K562 (cell line): Measurements from ENCODE around the gene NOA1. TPM values are rescaled to one million over a fixed set of nuclear protein-coding genes. Genes with fewer than 3 reads are reported as not detected.

Experiments
- ATAC-seq: fragments of 200-7000 bp; cut with Tn5 transposase; 3 replicates; pipeline ENCODE4 v1.9.1; 2020; ENCODE audit warnings: moderate library complexity
- BruUV-seq: library from RNA; stranded (reverse); fragments of 400-500 nt; replicated peaks from 2 replicates; lab custom pipeline; 2021; lab: Mats Ljungman, UMichigan
- CTCF ChIA-PET: fragments of 300-600 bp; formaldehyde crosslinking; extraction: SDS; loops from one replicate; lab custom pipeline; 2021; ENCODE audit warnings: low intra/inter-chr PET ratio; lab: Yijun Ruan, JAX
- POLR2A ChIA-PET: fragments of 300-600, 350-650 bp; sonication (Branson Sonifier 250); formaldehyde crosslinking; extraction: SDS; loops from one replicate; lab custom pipeline; 2021; ENCODE audit warnings: antibody characterized with exemption, inconsistent platforms; lab: Yijun Ruan, JAX
- DNase-seq, 4 experiments: peaks; one replicate each; pipeline versions ENCODE4 v3.0.0 to v3.0.0-alpha.2; 2011 to 2018; ENCODE audit warnings: low spot score in 3 of 4, mixed read lengths in 3 of 4; ENCODE audit errors: extremely low read depth in 1 of 4
- FAIRE-seq: peaks from 2 replicates; lab custom pipeline; 2011; peaks lifted over from hg19 to GRCh38; lab: Jason Lieb, UNC
- H2AFZ ChIP-seq: 2 replicates; pipeline ENCODE4 v1.6.0; 2011; ENCODE audit warnings: low read depth, low read length, control low read depth, inconsistent platforms
- H3K27ac ChIP-seq: fragments of 200-600 bp; 3 replicates; pipeline ENCODE4 v1.8.0; 2011; ENCODE audit warnings: low read depth, mild to moderate bottlenecking, control low read depth, inconsistent platforms, low read length, moderate library complexity, mixed read lengths; ENCODE audit errors: extremely low read depth
- H3K27me3 ChIP-seq, 2 experiments: fragments of 300-600 bp in 1 of 2; 2 replicates in 1 of 2; 3 replicates in 1 of 2; pipeline versions ENCODE4 v1.6.0 to v1.8.0; 2011; ENCODE audit warnings: inconsistent platforms in 2 of 2, low read length in 2 of 2, mild to moderate bottlenecking in 1 of 2, mixed read lengths in 1 of 2, moderate library complexity in 1 of 2; ENCODE audit not compliant: control insufficient read depth in 2 of 2, insufficient read depth in 2 of 2
- H3K36me3 ChIP-seq: fragments of 300-600 bp; 3 replicates; pipeline ENCODE4 v1.8.0; 2011; ENCODE audit warnings: mild to moderate bottlenecking, low read length, inconsistent platforms; ENCODE audit not compliant: control insufficient read depth, insufficient read depth
- H3K4me1 ChIP-seq, 2 experiments: fragments of 200-600 bp in 1 of 2; replicated peaks in 1 of 2; 2 replicates in 1 of 2; 3 replicates in 1 of 2; pipeline versions ENCODE4 v1.5.1 to v1.8.0; 2011; ENCODE audit warnings: inconsistent platforms in 2 of 2, low read length in 2 of 2, mild to moderate bottlenecking in 1 of 2, mixed read lengths in 1 of 2, moderate library complexity in 1 of 2; ENCODE audit not compliant: control insufficient read depth in 2 of 2, insufficient read depth in 2 of 2
- H3K4me2 ChIP-seq: 2 replicates; pipeline ENCODE4 v1.6.1; 2011; ENCODE audit warnings: low read length, control low read depth, inconsistent platforms, mixed read lengths; ENCODE audit not compliant: insufficient read depth
- H3K4me3 ChIP-seq: fragments of 200-600 bp; sonication (generic), shearing (Covaris generic); 2 replicates; pipeline ENCODE4 v1.5.1; 2016; ENCODE audit warnings: control low read depth, inconsistent platforms
- H3K79me2 ChIP-seq: fragments of 200-600 bp; 3 replicates; pipeline ENCODE4 v1.8.0; 2011; ENCODE audit warnings: low read length, inconsistent platforms; ENCODE audit not compliant: control insufficient read depth, insufficient read depth
- H3K9ac ChIP-seq, 2 experiments: 2 replicates each; pipeline versions ENCODE4 v1.6.0 to v1.6.1; 2011; ENCODE audit warnings: low read depth in 2 of 2, low read length in 2 of 2, control low read depth in 1 of 2, inconsistent platforms in 1 of 2, mild to moderate bottlenecking in 1 of 2, mixed read lengths in 1 of 2; ENCODE audit not compliant: insufficient read depth in 1 of 2
- H3K9me1 ChIP-seq: one replicate; pipeline ENCODE4 v1.6.0; 2011; ENCODE audit warnings: inconsistent platforms, mild to moderate bottlenecking, low read length, moderate library complexity; ENCODE audit not compliant: control insufficient read depth, insufficient read depth
- H3K9me3 ChIP-seq: replicated peaks from 2 replicates; pipeline ENCODE4 v1.5.1; 2011; ENCODE audit warnings: low read depth, low read length, inconsistent platforms; ENCODE audit not compliant: control insufficient read depth, insufficient read depth
- H4K20me1 ChIP-seq: replicated peaks from 2 replicates; pipeline ENCODE4 v1.6.1; 2011; ENCODE audit warnings: low read length, inconsistent platforms, mixed read lengths; ENCODE audit not compliant: control insufficient read depth, insufficient read depth
- CEBPG ChIP-seq, 3 experiments: fragments of 200-800 bp in 1 of 3; sonication (Bioruptor generic) in 1 of 3; sonication (generic) in 1 of 3; formaldehyde crosslinking in 1 of 3; IDR thresholded peaks in 2 of 3; conservative IDR thresholded peaks in 1 of 3; 2 replicates each; pipeline versions ENCODE4 v1.6.1 to v1.8.0; 2016 to 2022; ENCODE audit warnings: missing compliant biosample characterization in 2 of 3, missing genetic modification characterization in 2 of 3, mild to moderate bottlenecking in 1 of 3, missing genetic modification reagents in 1 of 3
- DACH1 ChIP-seq: fragments of 450-650 bp; IDR thresholded peaks from 2 replicates; pipeline ENCODE4 v1.6.1; 2018; ENCODE audit not compliant: partially characterized antibody
- GTF2E2 ChIP-seq: fragments of 200-800 bp; sonication (Bioruptor generic); IDR thresholded peaks from 2 replicates; pipeline ENCODE4 v1.6.1; 2016; ENCODE audit warnings: missing genetic modification characterization, missing compliant biosample characterization
- NBN ChIP-seq: fragments of 450-650 bp; IDR thresholded peaks from 2 replicates; pipeline ENCODE4 v1.6.1; 2016; ENCODE audit warnings: low read depth, mild to moderate bottlenecking
- RBM34 ChIP-seq: fragments of 200-400 bp; formaldehyde crosslinking; IDR thresholded peaks from 2 replicates; pipeline ENCODE4 v1.6.1; 2018; ENCODE audit warnings: low read length, borderline replicate concordance; ENCODE audit not compliant: insufficient read depth
- ZKSCAN1 ChIP-seq: fragments of 150-350 bp; IDR thresholded peaks from 2 replicates; pipeline ENCODE4 v1.6.1; 2016; ENCODE audit warnings: low read depth, low read length
- ZNF140 ChIP-seq: fragments of 250-450 bp; sonication (Bioruptor Pico); IDR thresholded peaks from 2 replicates; pipeline ENCODE4 v1.8.0; 2021; ENCODE audit warnings: moderate library complexity, mild to moderate bottlenecking, inconsistent platforms
- ZNF408 ChIP-seq: fragments of 250-450 bp; sonication (Bioruptor Pico); IDR thresholded peaks from 2 replicates; pipeline ENCODE4 v1.4.0; 2020; ENCODE audit warnings: low read depth, mild to moderate bottlenecking, moderate library complexity
- ZNF766 ChIP-seq: fragments of 200-800 bp; sonication (Bioruptor generic); conservative IDR thresholded peaks from 2 replicates; pipeline ENCODE4 v1.6.1; 2016; ENCODE audit warnings: missing genetic modification characterization, missing compliant biosample characterization
- WGBS: fragments of 100-300 bp; shearing (Covaris generic); methylation state at CpG from one replicate; pipeline ENCODE4 v1.1.6; 2016; ENCODE audit warnings: low coverage, mixed read lengths; ENCODE audit not compliant: insufficient coverage; ENCODE audit errors: missing lambda C conversion rate; 5-methylcytosine and 5-hydroxymethylcytosine counted together
- in situ Hi-C: fragments of 300-500 bp; cut with MboI; formaldehyde crosslinking; loops from 4 replicates; pipeline ENCODE4 v1.15.0; 2018; ENCODE audit warnings: inconsistent platforms, mixed read lengths
- intact Hi-C: fragments of 100-400 bp; cut with micrococcal nuclease; formaldehyde crosslinking; loops from 2 replicates; pipeline ENCODE4 v1.14.2; 2022
- polyA plus RNA-seq, 8 experiments: library from polyadenylated mRNA; depleted of rRNA in 4 of 8; stranded (reverse) in 5 of 8; unstranded in 3 of 8; fragments of >200 nt; fragmentation: Nextera tagmentation in 2 of 8; fragmentation: Illumina TruSeq in 1 of 8; extraction: Ambion mirVana in 2 of 8; extraction: Trizol in 1 of 8; gene quantifications; 2 replicates each; pipeline versions ENCODE4 v1.2.1 to v1.2.3, GENCODE V29; 2011 to 2014; ENCODE audit warnings: inconsistent platforms in 1 of 8, missing spikeins in 1 of 8
- total RNA-seq, 7 experiments: library from RNA; depleted of rRNA in 6 of 7; stranded (reverse); fragments of >200 nt in 6 of 7; fragmentation: Illumina TruSeq in 2 of 7; extraction: Trizol in 2 of 7; gene quantifications; 2 replicates each; pipeline versions ENCODE4 v1.2.1 to v1.2.3, GENCODE V29; 2011 to 2021; ENCODE audit warnings: low replicate concordance in 1 of 7
- TF ChIP-seq, protein P1 (sequence below): fragments of 450-650 bp; IDR thresholded peaks from 2 replicates; pipeline ENCODE4 v1.6.1; 2016; ENCODE audit warnings: borderline replicate concordance
- TF ChIP-seq, protein P2 (sequence below), 2 experiments: fragments of 450-650 bp in 1 of 2; sonication (generic) in 1 of 2; formaldehyde crosslinking in 1 of 2; IDR thresholded peaks in 1 of 2; conservative IDR thresholded peaks in 1 of 2; 2 replicates each; pipeline versions ENCODE4 v1.6.1 to v1.8.1; 2016 to 2023; ENCODE audit warnings: mild to moderate bottlenecking in 2 of 2, moderate library complexity in 2 of 2, inconsistent platforms in 1 of 2, missing genetic modification reagents in 1 of 2
- TF ChIP-seq, protein P3 (sequence below): fragments of 250-450 bp; sonication (Bioruptor Pico); IDR thresholded peaks from 2 replicates; pipeline ENCODE4 v1.4.0; 2020; ENCODE audit warnings: borderline replicate concordance

Gene NOA1
- total and polyA plus RNA-seq, 9 of the 15 experiments (the other 6 are each of a cell fraction or from before 2014, with no cell fraction given), result 2.6 to 26.6 (median 16.7) TPM

DNA sequence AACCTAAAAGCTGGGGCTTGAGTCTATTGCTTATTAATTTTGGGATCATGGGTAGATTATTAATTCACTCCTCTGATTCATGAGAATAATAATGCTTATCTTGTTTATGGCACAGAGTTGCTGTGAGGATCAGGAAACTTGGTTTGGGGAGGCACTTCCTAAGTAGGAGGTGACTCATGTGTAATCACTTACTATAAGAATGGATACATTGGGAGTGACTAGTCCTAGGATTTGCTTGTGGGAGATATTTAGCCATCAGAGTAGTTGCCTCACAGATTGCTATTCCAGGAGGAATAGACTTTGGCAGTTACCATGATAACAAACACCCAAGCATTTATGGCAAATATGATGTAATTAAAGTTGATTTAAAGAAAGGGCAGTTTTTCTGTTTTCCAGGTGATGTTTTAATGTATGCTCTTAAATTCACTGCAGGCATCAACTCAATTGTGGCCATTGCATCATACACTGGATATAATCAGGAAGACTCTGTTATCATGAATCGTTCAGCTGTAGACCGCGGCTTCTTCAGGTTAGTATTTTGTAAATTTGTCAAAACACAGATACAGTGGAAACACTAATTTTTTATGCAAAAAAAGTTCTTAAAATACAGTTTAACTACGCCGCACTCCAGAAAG, 43.2 kb upstream of the NOA1 start:
- DNase-seq, result no peak
- BruUV-seq, result no TSS peak
- no peak for ATAC-seq
- H3K27me3 ChIP-seq, result no peaks in the 10 kb centered on the region
- H3K79me2 ChIP-seq, result no peaks in the 10 kb centered on the region; the same call in 2 of the 3 replicates
- FAIRE-seq, result no peak
- H3K4me3 ChIP-seq, result no peak overlapping the region
- no peak overlapping the region for H2AFZ ChIP-seq
- H3K36me3 ChIP-seq, result peaks cover 94% of the 10 kb centered on the region
- H3K9me1 ChIP-seq, result no peaks in the 10 kb centered on the region
- no peaks in the 10 kb centered on the region for H3K9me3 ChIP-seq
- H3K4me2 ChIP-seq, result no peak overlapping the region
- ChIA-PET CTCF (no interaction called here), POLR2A (no interaction called here)
- in situ Hi-C loops, result no loop called here
- H3K9ac ChIP-seq, result no peak overlapping the region
- no peaks in the 10 kb centered on the region; the same call in 1 of the 2 replicates for H4K20me1 ChIP-seq
- no peaks in the 10 kb centered on the region for H3K4me1 ChIP-seq
- intact Hi-C loops, result no loop called here
- WGBS, result 65% methylated on average over 5 of the region's 5 CpGs
- H3K27ac ChIP-seq, result no peak overlapping the region
- TF ChIP-seq RBM34 (no peak), ZNF408 (no peak), DACH1 (no peak), ZNF766 (no peak), ZKSCAN1 (no peak), GTF2E2 (tag) (no peak), ZNF140 (CRISPR knock-in tag) (no peak), CEBPG (CRISPR knock-in tag; IDR thresholded peaks at IDR 0.05) (no peak), CEBPG (tag; conservative IDR thresholded peaks at IDR 0.05 in 1 of 2, IDR thresholded peaks at IDR 0.05 in 1 of 2) (peak in 1 of 2 experiments; percentile 76; a peak in 3 of 4 replicates), NBN (no peak)
- TF ChIP-seq, protein P1, sequence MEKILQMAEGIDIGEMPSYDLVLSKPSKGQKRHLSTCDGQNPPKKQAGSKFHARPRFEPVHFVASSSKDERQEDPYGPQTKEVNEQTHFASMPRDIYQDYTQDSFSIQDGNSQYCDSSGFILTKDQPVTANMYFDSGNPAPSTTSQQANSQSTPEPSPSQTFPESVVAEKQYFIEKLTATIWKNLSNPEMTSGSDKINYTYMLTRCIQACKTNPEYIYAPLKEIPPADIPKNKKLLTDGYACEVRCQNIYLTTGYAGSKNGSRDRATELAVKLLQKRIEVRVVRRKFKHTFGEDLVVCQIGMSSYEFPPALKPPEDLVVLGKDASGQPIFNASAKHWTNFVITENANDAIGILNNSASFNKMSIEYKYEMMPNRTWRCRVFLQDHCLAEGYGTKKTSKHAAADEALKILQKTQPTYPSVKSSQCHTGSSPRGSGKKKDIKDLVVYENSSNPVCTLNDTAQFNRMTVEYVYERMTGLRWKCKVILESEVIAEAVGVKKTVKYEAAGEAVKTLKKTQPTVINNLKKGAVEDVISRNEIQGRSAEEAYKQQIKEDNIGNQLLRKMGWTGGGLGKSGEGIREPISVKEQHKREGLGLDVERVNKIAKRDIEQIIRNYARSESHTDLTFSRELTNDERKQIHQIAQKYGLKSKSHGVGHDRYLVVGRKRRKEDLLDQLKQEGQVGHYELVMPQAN, result no peak
- TF ChIP-seq, protein P2, sequence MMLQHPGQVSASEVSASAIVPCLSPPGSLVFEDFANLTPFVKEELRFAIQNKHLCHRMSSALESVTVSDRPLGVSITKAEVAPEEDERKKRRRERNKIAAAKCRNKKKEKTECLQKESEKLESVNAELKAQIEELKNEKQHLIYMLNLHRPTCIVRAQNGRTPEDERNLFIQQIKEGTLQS (IDR thresholded peaks at IDR 0.05), result peak; percentile 55; the same call in 1 of the 2 replicates
- TF ChIP-seq, protein P2 (CRISPR knock-in tag; conservative IDR thresholded peaks at IDR 0.05), result no peak
- TF ChIP-seq, protein P3, sequence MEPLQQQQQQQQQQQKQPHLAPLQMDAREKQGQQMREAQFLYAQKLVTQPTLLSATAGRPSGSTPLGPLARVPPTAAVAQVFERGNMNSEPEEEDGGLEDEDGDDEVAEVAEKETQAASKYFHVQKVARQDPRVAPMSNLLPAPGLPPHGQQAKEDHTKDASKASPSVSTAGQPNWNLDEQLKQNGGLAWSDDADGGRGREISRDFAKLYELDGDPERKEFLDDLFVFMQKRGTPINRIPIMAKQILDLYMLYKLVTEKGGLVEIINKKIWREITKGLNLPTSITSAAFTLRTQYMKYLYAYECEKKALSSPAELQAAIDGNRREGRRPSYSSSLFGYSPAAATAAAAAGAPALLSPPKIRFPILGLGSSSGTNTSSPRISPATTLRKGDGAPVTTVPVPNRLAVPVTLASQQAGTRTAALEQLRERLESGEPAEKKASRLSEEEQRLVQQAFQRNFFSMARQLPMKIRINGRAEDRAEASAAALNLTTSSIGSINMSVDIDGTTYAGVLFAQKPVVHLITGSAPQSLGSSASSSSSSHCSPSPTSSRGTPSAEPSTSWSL (CRISPR knock-in tag), result no peak
